OCI-LY1 (cell line): ENCODE results near the gene GABRG3.

Source experiments
- H2AFZ ChIP-seq: fragments of 200-600 bp; sonication (generic), shearing (Covaris generic); 2 replicates; pipeline ENCODE4 v1.6.0; 2014; ENCODE audit warnings: antibody characterized with exemption, mild to moderate bottlenecking, low read length
- H3F3A ChIP-seq: fragments of 200-600 bp; sonication (generic), shearing (Covaris generic); 2 replicates; pipeline ENCODE4 v1.6.0; 2014; ENCODE audit warnings: mild to moderate bottlenecking, antibody characterized with exemption, low read length, moderate library complexity; ENCODE audit not compliant: insufficient read depth
- H3K27ac ChIP-seq: fragments of 200-600 bp; sonication (generic); 2 replicates; pipeline ENCODE4 v1.5.1; 2014; ENCODE audit warnings: low read length, mixed run types, mild to moderate bottlenecking, low read depth; ENCODE audit not compliant: poor library complexity, severe bottlenecking
- H3K27me3 ChIP-seq: fragments of 200-600 bp; sonication (generic); 2 replicates; pipeline ENCODE4 v1.6.0; 2014; ENCODE audit warnings: antibody characterized with exemption, mild to moderate bottlenecking, low read length, moderate library complexity; ENCODE audit not compliant: insufficient read depth
- H3K36me3 ChIP-seq: fragments of 200-600 bp; sonication (generic); 2 replicates; pipeline ENCODE4 v1.6.1; 2014; ENCODE audit warnings: mild to moderate bottlenecking, antibody characterized with exemption, low read length, moderate library complexity, mixed read lengths; ENCODE audit not compliant: insufficient read depth
- H3K4me1 ChIP-seq: fragments of 200-600 bp; sonication (generic); 2 replicates; pipeline ENCODE4 v1.5.1; 2014; ENCODE audit warnings: mild to moderate bottlenecking, low read length, moderate library complexity; ENCODE audit not compliant: insufficient read depth, severe bottlenecking
- H3K4me2 ChIP-seq: fragments of 200-600 bp; sonication (generic), shearing (Covaris generic); 2 replicates; pipeline ENCODE4 v1.6.1; 2014; ENCODE audit warnings: low read length
- H3K4me3 ChIP-seq: fragments of 200-600 bp; sonication (generic); 2 replicates; pipeline ENCODE4 v1.5.1; 2014; ENCODE audit warnings: low read length, low read depth, mild to moderate bottlenecking, mixed read lengths; ENCODE audit not compliant: poor library complexity, severe bottlenecking
- H3K79me2 ChIP-seq: fragments of 200-600 bp; shearing (Covaris generic); 2 replicates; pipeline ENCODE4 v1.6.1; 2016; ENCODE audit warnings: mixed run types, low read length, mixed read lengths; ENCODE audit not compliant: insufficient read depth
- H3K9ac ChIP-seq: fragments of 200-600 bp; sonication (generic), shearing (Covaris generic); 2 replicates; pipeline ENCODE4 v1.6.1; 2014; ENCODE audit warnings: mild to moderate bottlenecking, low read length, mixed read lengths
- H3K9me2 ChIP-seq: fragments of 200-600 bp; sonication (generic), shearing (Covaris generic); 2 replicates; pipeline ENCODE4 v1.6.1; 2014; ENCODE audit warnings: low read depth, mild to moderate bottlenecking, low read length, mixed read lengths
- H3K9me3 ChIP-seq: fragments of 200-600 bp; shearing (Covaris generic); 2 replicates; pipeline ENCODE4 v1.6.1; 2014; ENCODE audit warnings: low read length, mixed read lengths
- H4K20me1 ChIP-seq: fragments of 200-600 bp; sonication (generic), shearing (Covaris generic); 2 replicates; pipeline ENCODE4 v1.6.0; 2016; ENCODE audit warnings: mild to moderate bottlenecking, low read length; ENCODE audit not compliant: insufficient read depth
- EZH2 ChIP-seq: fragments of 200-600 bp; sonication (generic), shearing (Covaris generic); IDR thresholded peaks from 2 replicates; pipeline ENCODE4 v1.8.0; 2017; ENCODE audit warnings: borderline replicate concordance, mixed run types, mild to moderate bottlenecking, antibody characterized with exemption, low read length, moderate library complexity, mixed read lengths
- TF ChIP-seq, protein P1 (sequence below): fragments of 200-600 bp; sonication (generic), shearing (Covaris generic); IDR thresholded peaks from 2 replicates; pipeline ENCODE4 v1.5.1; 2017; ENCODE audit warnings: mild to moderate bottlenecking, antibody characterized with exemption, low read length, moderate library complexity, mixed read lengths

The GABRG3 gene

GRCh38 chr15:27271258-27271657 lies 300.3 kb downstream of the GABRG3 start:
- TF ChIP-seq, protein P1, sequence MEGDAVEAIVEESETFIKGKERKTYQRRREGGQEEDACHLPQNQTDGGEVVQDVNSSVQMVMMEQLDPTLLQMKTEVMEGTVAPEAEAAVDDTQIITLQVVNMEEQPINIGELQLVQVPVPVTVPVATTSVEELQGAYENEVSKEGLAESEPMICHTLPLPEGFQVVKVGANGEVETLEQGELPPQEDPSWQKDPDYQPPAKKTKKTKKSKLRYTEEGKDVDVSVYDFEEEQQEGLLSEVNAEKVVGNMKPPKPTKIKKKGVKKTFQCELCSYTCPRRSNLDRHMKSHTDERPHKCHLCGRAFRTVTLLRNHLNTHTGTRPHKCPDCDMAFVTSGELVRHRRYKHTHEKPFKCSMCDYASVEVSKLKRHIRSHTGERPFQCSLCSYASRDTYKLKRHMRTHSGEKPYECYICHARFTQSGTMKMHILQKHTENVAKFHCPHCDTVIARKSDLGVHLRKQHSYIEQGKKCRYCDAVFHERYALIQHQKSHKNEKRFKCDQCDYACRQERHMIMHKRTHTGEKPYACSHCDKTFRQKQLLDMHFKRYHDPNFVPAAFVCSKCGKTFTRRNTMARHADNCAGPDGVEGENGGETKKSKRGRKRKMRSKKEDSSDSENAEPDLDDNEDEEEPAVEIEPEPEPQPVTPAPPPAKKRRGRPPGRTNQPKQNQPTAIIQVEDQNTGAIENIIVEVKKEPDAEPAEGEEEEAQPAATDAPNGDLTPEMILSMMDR, result no peak
- no peak for TF ChIP-seq EZH2
- Histone ChIP-seq H3F3A (no peaks in the 10 kb centered on the region), H3K9me2 (no peaks in the 10 kb centered on the region), H3K79me2 (no peaks in the 10 kb centered on the region), H3K4me3 (no peak overlapping the region), H4K20me1 (no peaks in the 10 kb centered on the region), H2AFZ (no peak overlapping the region), H3K4me2 (no peak overlapping the region), H3K9ac (no peak overlapping the region), H3K27ac (no peak overlapping the region), H3K9me3 (no peaks in the 10 kb centered on the region), H3K4me1 (no peaks in the 10 kb centered on the region), H3K36me3 (no peaks in the 10 kb centered on the region), H3K27me3 (no peaks in the 10 kb centered on the region)

- Histone ChIP-seq H3K4me3 (no peak overlapping the region), H3K9me3 (no peaks in the 10 kb centered on the region), H3K4me1 (no peaks in the 10 kb centered on the region), H3K27ac (no peak overlapping the region), H3K79me2 (no peaks in the 10 kb centered on the region), H4K20me1 (no peaks in the 10 kb centered on the region), H3K9ac (no peak overlapping the region), H3K4me2 (no peak overlapping the region), H3K9me2 (no peaks in the 10 kb centered on the region), H3K36me3 (no peaks in the 10 kb centered on the region), H3F3A (no peaks in the 10 kb centered on the region), H3K27me3 (no peaks in the 10 kb centered on the region), H2AFZ (no peak overlapping the region)
- TF ChIP-seq, protein P1, result no peak
- no peak for TF ChIP-seq EZH2
These were observed 301.4 kb downstream of the GABRG3 start for GRCh38 chr15:27272427-27272826.

DNA sequence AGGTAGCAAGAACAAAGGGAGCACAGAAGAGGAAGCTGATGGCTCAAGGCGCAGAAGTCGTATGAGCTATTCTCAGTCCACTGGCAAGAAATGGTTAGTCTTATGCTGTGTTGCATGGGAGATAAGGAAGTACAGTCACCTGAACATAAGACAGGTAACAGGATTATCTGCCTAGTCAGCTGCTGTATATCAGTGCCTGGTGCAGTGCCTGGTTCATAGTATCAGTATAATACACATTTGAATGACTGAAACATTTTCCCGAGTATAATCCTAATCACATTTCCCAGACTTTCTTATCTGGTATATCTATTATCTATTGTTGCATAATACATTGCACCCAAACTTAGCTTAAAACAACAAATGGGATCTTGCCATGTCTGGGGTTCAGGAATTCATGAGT lies 302.5 kb downstream of the GABRG3 start:
- H3K27ac ChIP-seq, result no peak overlapping the region
- H4K20me1 ChIP-seq, result no peaks in the 10 kb centered on the region
- H3F3A ChIP-seq, result no peaks in the 10 kb centered on the region
- H3K4me1 ChIP-seq, result no peaks in the 10 kb centered on the region
- H3K4me3 ChIP-seq, result no peak overlapping the region
- no peaks in the 10 kb centered on the region for H3K79me2 ChIP-seq
- H3K27me3 ChIP-seq, result no peaks in the 10 kb centered on the region
- H3K36me3 ChIP-seq, result no peaks in the 10 kb centered on the region
- no peaks in the 10 kb centered on the region for H3K9me3 ChIP-seq
- TF ChIP-seq EZH2, result no peak
- TF ChIP-seq, protein P1, result no peak
- no peak overlapping the region for H3K4me2 ChIP-seq
- no peak overlapping the region for H2AFZ ChIP-seq
- no peaks in the 10 kb centered on the region for H3K9me2 ChIP-seq
- H3K9ac ChIP-seq, result no peak overlapping the region
